Activated CD8-positive, alpha-beta memory T cell treated with anti-CD3 and anti-CD28 coated beads, Interleukin-2, amount 10 ng/mL, durations not matched to agents 7 days and 5 days (primary cell): ENCODE data around the gene AGPS. TPM values are rescaled to one million over a fixed set of nuclear protein-coding genes. Genes with fewer than 3 reads are reported as not detected.
"Not testable (repeated sequence)": the region's sequence is repeated elsewhere in the genome, so short reads cannot be mapped to it uniquely, and the experiment has no call there.

Experiments used
- ATAC-seq: fragments of 150-1000 bp; cut with Tn5 transposase; one replicate; pipeline ENCODE4 v1.10.0; 2021; ENCODE audit warnings: moderate library complexity
- CTCF ChIA-PET: fragments of 350-600 bp; sonication (Branson Sonifier 250); formaldehyde crosslinking; loops from one replicate; lab custom pipeline; 2021; ENCODE audit warnings: antibody characterized with exemption; lab: Charles Lee
- DNase-seq: peaks from one replicate; pipeline ENCODE4 v3.0.0-alpha.2; 2020
- H3K27ac Mint-ChIP-seq: one replicate; pipeline ENCODE4 v1.8.0; 2021; ENCODE audit warnings: mild to moderate bottlenecking, mixed read lengths
- H3K27me3 Mint-ChIP-seq: one replicate; pipeline ENCODE4 v1.8.0; 2021; ENCODE audit warnings: mixed read lengths
- H3K36me3 Mint-ChIP-seq: one replicate; pipeline ENCODE4 v1.8.0; 2021; ENCODE audit warnings: mild to moderate bottlenecking, mixed read lengths
- H3K4me1 Mint-ChIP-seq: one replicate; pipeline ENCODE4 v1.8.0; 2021; ENCODE audit warnings: mixed read lengths
- H3K4me3 Mint-ChIP-seq: one replicate; pipeline ENCODE4 v1.8.0; 2021; ENCODE audit warnings: mild to moderate bottlenecking, moderate library complexity, mixed read lengths
- H3K9me3 Mint-ChIP-seq: one replicate; pipeline ENCODE4 v1.8.0; 2022; ENCODE audit warnings: low read depth, mixed read lengths
- total RNA-seq, 2 experiments: library from RNA; stranded (reverse); gene quantifications; one replicate each; pipeline ENCODE4 v1.2.3, GENCODE V29; 2021

AGPS gene
- total RNA-seq, 2 experiments from 2014 or later = 58.5 to 60.9 TPM

- CTCF ChIA-PET = interaction anchor here (0.7 to 1.6 kb wide), 3 partner anchors 8 to 13 kb away, joined by 3 to 6 read pairs (median 5); partner anchors contain the start of gene AGPS
- peaks cover 28% of the 10 kb centered on the region for H3K36me3 Mint-ChIP-seq
- no peak overlapping the region for H3K27ac Mint-ChIP-seq
- no peaks in the 10 kb centered on the region for H3K27me3 Mint-ChIP-seq
- no peak overlapping the region for H3K4me3 Mint-ChIP-seq
- DNase-seq = no peak
- ATAC-seq = no peak
- peaks cover 2% of the 10 kb centered on the region for H3K9me3 Mint-ChIP-seq
- peaks cover 7% of the 10 kb centered on the region for H3K4me1 Mint-ChIP-seq
Measured at GRCh38 chr2:177406182-177406581, 13.6 kb downstream of the AGPS start.

- no peak overlapping the region for H3K4me3 Mint-ChIP-seq
- no peak for DNase-seq
- CTCF ChIA-PET = interaction anchor here (0.6 kb wide), 1 partner anchor 31 kb away, joined by 3 read pairs; no protein-coding TSS in a partner anchor
- peaks cover 7% of the 10 kb centered on the region for H3K4me1 Mint-ChIP-seq
- peaks cover 2% of the 10 kb centered on the region for H3K9me3 Mint-ChIP-seq
- ATAC-seq = no peak
- peaks cover 32% of the 10 kb centered on the region for H3K36me3 Mint-ChIP-seq
- H3K27me3 Mint-ChIP-seq = no peaks in the 10 kb centered on the region
- no peak overlapping the region for H3K27ac Mint-ChIP-seq
Measured at GRCh38 chr2:177407031-177407430, 14.5 kb downstream of the AGPS start.

- ATAC-seq, DNase-seq, CTCF ChIA-PET, H3K27ac Mint-ChIP-seq, H3K27me3 Mint-ChIP-seq, H3K4me1 Mint-ChIP-seq, H3K9me3 Mint-ChIP-seq, H3K4me3 Mint-ChIP-seq: not testable (repeated sequence)
- H3K36me3 Mint-ChIP-seq = peaks cover 24% of the 10 kb centered on the region
Measured at GRCh38 chr2:177410629-177411028, 18.1 kb downstream of the AGPS start.

GRCh38 chr2:177413703-177414102 lies 21.1 kb downstream of the AGPS start:
- Mint-ChIP-seq H3K4me3 (no peak overlapping the region), H3K9me3 (no peaks in the 10 kb centered on the region), H3K4me1 (peaks cover 8% of the 10 kb centered on the region), H3K27me3 (no peaks in the 10 kb centered on the region), H3K36me3 (peaks cover 8% of the 10 kb centered on the region), H3K27ac (no peak overlapping the region)
- ATAC-seq = no peak
- DNase-seq = no peak
- CTCF ChIA-PET = interaction anchor here (0.6 to 5.2 kb wide), 5 partner anchors 8 to 250 kb away, joined by 3 to 47 read pairs (median 4); no protein-coding TSS in a partner anchor

GRCh38 chr2:177419274-177419673 lies 26.7 kb downstream of the AGPS start:
- Mint-ChIP-seq H3K4me1 (peaks cover 21% of the 10 kb centered on the region), H3K4me3 (no peak overlapping the region), H3K27me3 (no peaks in the 10 kb centered on the region), H3K9me3 (no peaks in the 10 kb centered on the region), H3K36me3 (peaks cover 18% of the 10 kb centered on the region), H3K27ac (no peak overlapping the region)
- DNase-seq = no peak
- CTCF ChIA-PET = interaction anchor here (1.2 to 2.3 kb wide), 2 partner anchors 84 to 254 kb away, joined by 4 to 15 read pairs; no protein-coding TSS in a partner anchor
- ATAC-seq = no peak

GRCh38 chr2:177422271-177422670 lies 29.7 kb downstream of the AGPS start:
- ATAC-seq = no peak
- DNase-seq = no peak
- CTCF ChIA-PET = no interaction called here
- H3K4me3 Mint-ChIP-seq = no peak overlapping the region
- H3K27me3 Mint-ChIP-seq = no peaks in the 10 kb centered on the region
- peaks cover 43% of the 10 kb centered on the region for H3K36me3 Mint-ChIP-seq
- peaks cover 16% of the 10 kb centered on the region for H3K4me1 Mint-ChIP-seq
- H3K27ac Mint-ChIP-seq = no peak overlapping the region
- H3K9me3 Mint-ChIP-seq = peaks cover 10% of the 10 kb centered on the region

- H3K27ac Mint-ChIP-seq, H3K27me3 Mint-ChIP-seq, H3K4me3 Mint-ChIP-seq, ATAC-seq, DNase-seq: not testable (repeated sequence)
- CTCF ChIA-PET = interaction anchor here (1.1 kb wide), 1 partner anchor 12 kb away, joined by 3 read pairs; no protein-coding TSS in a partner anchor
- H3K36me3 Mint-ChIP-seq = peaks cover 62% of the 10 kb centered on the region
- H3K9me3 Mint-ChIP-seq = peaks cover 24% of the 10 kb centered on the region
- peaks cover 11% of the 10 kb centered on the region for H3K4me1 Mint-ChIP-seq
Measured at GRCh38 chr2:177424120-177424519, 31.5 kb downstream of the AGPS start.

GRCh38 chr2:177424620-177425019 lies 32.0 kb downstream of the AGPS start:
- not testable (repeated sequence) for H3K27ac Mint-ChIP-seq, H3K4me1 Mint-ChIP-seq, ATAC-seq, H3K27me3 Mint-ChIP-seq, H3K4me3 Mint-ChIP-seq, DNase-seq
- CTCF ChIA-PET = interaction anchor here (1.1 kb wide), 1 partner anchor 11 kb away, joined by 3 read pairs; no protein-coding TSS in a partner anchor
- Mint-ChIP-seq H3K9me3 (peaks cover 24% of the 10 kb centered on the region), H3K36me3 (peaks cover 67% of the 10 kb centered on the region)

GRCh38 chr2:177427316-177427715 lies 34.7 kb downstream of the AGPS start:
- H3K27ac Mint-ChIP-seq = no peak overlapping the region

GRCh38 chr2:177427936-177428335 lies 35.4 kb downstream of the AGPS start:
- not testable (repeated sequence) for H3K4me3 Mint-ChIP-seq, DNase-seq, H3K4me1 Mint-ChIP-seq, H3K27me3 Mint-ChIP-seq, ATAC-seq, H3K27ac Mint-ChIP-seq
- peaks cover 36% of the 10 kb centered on the region for H3K9me3 Mint-ChIP-seq
- peaks cover 84% of the 10 kb centered on the region for H3K36me3 Mint-ChIP-seq
- CTCF ChIA-PET = interaction anchor here (1.0 to 2.1 kb wide), 2 partner anchors 13 to 264 kb away, joined by 3 to 7 read pairs; no protein-coding TSS in a partner anchor

More at GRCh38 chr2:177427316-177427715, 34.7 kb downstream of the AGPS start:
- no peaks in the 10 kb centered on the region for H3K27me3 Mint-ChIP-seq
- H3K4me3 Mint-ChIP-seq = no peak overlapping the region
- DNase-seq (no peak), ATAC-seq (no peak)
- CTCF ChIA-PET = interaction anchor here (1.0 to 2.1 kb wide), 3 partner anchors 11 to 263 kb away, joined by 3 to 7 read pairs (median 3); no protein-coding TSS in a partner anchor
- H3K36me3 Mint-ChIP-seq = peaks cover 82% of the 10 kb centered on the region
- H3K9me3 Mint-ChIP-seq = peaks cover 35% of the 10 kb centered on the region
- peaks cover 2% of the 10 kb centered on the region for H3K4me1 Mint-ChIP-seq

GRCh38 chr2:177429688-177430325 lies 37.2 kb downstream of the AGPS start:
- H3K4me1 Mint-ChIP-seq = peaks cover 5% of the 10 kb centered on the region
- peaks cover 86% of the 10 kb centered on the region for H3K36me3 Mint-ChIP-seq
- no peaks in the 10 kb centered on the region for H3K27me3 Mint-ChIP-seq
- ATAC-seq (no peak), DNase-seq (no peak)
- CTCF ChIA-PET = interaction anchor here (2.1 kb wide), 1 partner anchor 95 kb away, joined by 4 read pairs; no protein-coding TSS in a partner anchor
- H3K4me3 Mint-ChIP-seq = no peak overlapping the region
- peaks cover 45% of the 10 kb centered on the region for H3K9me3 Mint-ChIP-seq
- H3K27ac Mint-ChIP-seq = no peak overlapping the region

- ATAC-seq = no peak
- no peak overlapping the region for H3K4me3 Mint-ChIP-seq
- peaks cover 5% of the 10 kb centered on the region for H3K4me1 Mint-ChIP-seq
- peaks cover 48% of the 10 kb centered on the region for H3K9me3 Mint-ChIP-seq
- H3K27me3 Mint-ChIP-seq = no peaks in the 10 kb centered on the region
- CTCF ChIA-PET = interaction anchor here (2.1 kb wide), 1 partner anchor 95 kb away, joined by 4 read pairs; no protein-coding TSS in a partner anchor
- peaks cover 86% of the 10 kb centered on the region for H3K36me3 Mint-ChIP-seq
- no peak for DNase-seq
- no peak overlapping the region for H3K27ac Mint-ChIP-seq
Measured at GRCh38 chr2:177430411-177430810, 37.8 kb downstream of the AGPS start.

- not testable (repeated sequence) for H3K4me1 Mint-ChIP-seq, DNase-seq, H3K27me3 Mint-ChIP-seq, H3K4me3 Mint-ChIP-seq, ATAC-seq, H3K27ac Mint-ChIP-seq
- peaks cover 44% of the 10 kb centered on the region for H3K9me3 Mint-ChIP-seq
- H3K36me3 Mint-ChIP-seq = peaks cover 80% of the 10 kb centered on the region
- CTCF ChIA-PET = interaction anchor here (2.1 kb wide), 1 partner anchor 96 kb away, joined by 4 read pairs; no protein-coding TSS in a partner anchor
Measured at GRCh38 chr2:177431111-177431725, 38.6 kb downstream of the AGPS start.
